ENCODE data around the gene ABCA13. TPM values are rescaled to one million over a fixed set of nuclear protein-coding genes. Genes with fewer than 3 reads are reported as not detected.

Gene ABCA13
- total RNA-seq, 4 donors from 2014 or later, result 0.19 to 0.33 TPM; not detected in 2

- TF ChIP-seq, protein P1, sequence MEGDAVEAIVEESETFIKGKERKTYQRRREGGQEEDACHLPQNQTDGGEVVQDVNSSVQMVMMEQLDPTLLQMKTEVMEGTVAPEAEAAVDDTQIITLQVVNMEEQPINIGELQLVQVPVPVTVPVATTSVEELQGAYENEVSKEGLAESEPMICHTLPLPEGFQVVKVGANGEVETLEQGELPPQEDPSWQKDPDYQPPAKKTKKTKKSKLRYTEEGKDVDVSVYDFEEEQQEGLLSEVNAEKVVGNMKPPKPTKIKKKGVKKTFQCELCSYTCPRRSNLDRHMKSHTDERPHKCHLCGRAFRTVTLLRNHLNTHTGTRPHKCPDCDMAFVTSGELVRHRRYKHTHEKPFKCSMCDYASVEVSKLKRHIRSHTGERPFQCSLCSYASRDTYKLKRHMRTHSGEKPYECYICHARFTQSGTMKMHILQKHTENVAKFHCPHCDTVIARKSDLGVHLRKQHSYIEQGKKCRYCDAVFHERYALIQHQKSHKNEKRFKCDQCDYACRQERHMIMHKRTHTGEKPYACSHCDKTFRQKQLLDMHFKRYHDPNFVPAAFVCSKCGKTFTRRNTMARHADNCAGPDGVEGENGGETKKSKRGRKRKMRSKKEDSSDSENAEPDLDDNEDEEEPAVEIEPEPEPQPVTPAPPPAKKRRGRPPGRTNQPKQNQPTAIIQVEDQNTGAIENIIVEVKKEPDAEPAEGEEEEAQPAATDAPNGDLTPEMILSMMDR (IDR thresholded peaks at IDR 0.05; ENCODE audit: low read depth), result no peak
Measured at GRCh38 chr7:48481235-48481634, 310.0 kb downstream of the ABCA13 start.

GRCh38 chr7:48497521-48497920 is 326.3 kb downstream of the ABCA13 start:
- TF ChIP-seq, protein P1 (IDR thresholded peaks at IDR 0.05; ENCODE audit: low read depth), result no peak

DNA sequence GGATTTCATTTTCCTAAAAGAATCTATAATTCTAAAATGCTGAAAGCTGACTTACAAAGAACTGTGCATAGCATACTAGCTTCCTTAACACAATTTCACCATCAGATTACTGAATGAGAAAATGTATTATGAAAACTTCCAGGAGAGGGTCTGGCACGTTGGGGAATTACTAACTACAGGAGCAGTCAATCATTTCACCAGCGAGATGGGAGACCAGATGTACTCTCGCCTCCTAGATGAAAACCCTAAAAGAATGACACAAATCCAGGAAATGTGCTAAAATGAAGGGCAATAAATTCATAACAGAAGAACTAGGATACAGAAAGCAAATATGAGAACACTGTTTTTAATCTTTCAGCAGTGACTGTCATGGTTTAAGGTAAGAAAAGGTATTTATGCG is 330.8 kb downstream of the ABCA13 start:
- TF ChIP-seq, protein P1 (IDR thresholded peaks at IDR 0.05; ENCODE audit: low read depth), result no peak

GRCh38 chr7:48505051-48505450 is 333.8 kb downstream of the ABCA13 start:
- TF ChIP-seq, protein P1 (IDR thresholded peaks at IDR 0.05; ENCODE audit: low read depth), result no peak

- TF ChIP-seq, protein P1 (IDR thresholded peaks at IDR 0.05; ENCODE audit: low read depth), result no peak
Measured at GRCh38 chr7:48505466-48505865, 334.2 kb downstream of the ABCA13 start.

DNA sequence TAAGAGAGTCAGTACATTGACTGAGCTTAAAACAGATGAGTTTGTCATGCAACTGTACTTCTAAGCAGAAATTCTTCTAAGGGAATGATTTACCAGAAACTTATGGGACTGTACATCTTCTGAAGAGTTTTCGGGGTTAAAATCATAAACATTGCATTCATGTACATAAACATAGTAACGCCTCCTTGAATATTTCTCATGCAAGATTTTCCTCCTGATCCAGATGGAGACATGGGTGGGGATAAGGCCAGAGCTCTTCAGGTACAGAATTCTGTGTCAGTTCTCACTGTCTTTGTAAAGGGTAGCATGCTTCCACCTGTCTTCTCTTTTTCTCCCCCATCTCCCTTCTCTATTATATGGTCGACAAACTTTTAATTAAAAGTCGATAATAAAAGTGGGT is 335.3 kb downstream of the ABCA13 start:
- TF ChIP-seq, protein P1 (IDR thresholded peaks at IDR 0.05; ENCODE audit: low read depth), result no peak

DNA sequence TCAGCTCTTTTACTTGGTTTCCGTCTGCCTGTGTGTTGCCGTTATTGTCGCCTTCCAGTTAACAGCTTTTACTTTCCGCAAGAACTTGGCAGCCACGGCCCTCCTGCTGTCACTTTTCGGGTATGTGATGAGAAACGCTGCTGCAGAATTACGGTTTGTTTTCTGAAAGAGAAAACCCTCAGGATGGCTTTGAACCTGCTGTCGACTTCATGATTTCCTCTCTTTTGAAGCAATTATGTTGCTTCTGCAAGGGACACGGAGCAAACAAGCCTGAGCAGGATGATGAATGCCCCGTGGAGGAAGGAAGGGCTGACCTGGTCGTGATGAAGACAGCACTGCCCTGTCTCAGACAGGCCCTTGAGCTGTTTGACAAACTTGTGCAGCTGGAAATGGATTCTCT is 339.8 kb downstream of the ABCA13 start:
- TF ChIP-seq, protein P1 (IDR thresholded peaks at IDR 0.05; ENCODE audit: low read depth), result no peak
